ENCODE data around the gene FAM131C. TPM values are rescaled to one million over a fixed set of nuclear protein-coding genes. Genes with fewer than 3 reads are reported as not detected.

The FAM131C gene
- total RNA-seq, 2 donors from 2014 or later, result not detected

DNA sequence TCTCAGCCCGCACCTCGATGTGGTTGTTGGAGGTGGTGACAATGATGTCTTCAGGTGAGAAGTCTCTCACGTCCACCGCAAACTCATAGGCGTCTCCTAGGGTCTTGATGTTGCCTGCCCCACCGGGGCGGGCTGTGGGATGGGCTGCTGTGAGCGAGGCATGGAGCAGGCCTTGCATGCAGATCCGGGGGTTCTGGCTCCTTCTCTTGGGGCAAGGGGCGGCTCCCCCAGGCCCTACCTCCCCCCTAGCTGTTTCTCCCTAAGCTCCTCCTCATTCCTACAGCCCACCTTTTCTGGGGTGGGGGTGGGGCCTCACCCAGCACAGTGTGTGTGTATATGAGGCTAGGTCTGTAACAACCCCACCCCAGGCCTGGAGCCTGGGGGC is 56.4 kb downstream of the FAM131C start:
- DNase-seq (ENCODE audit: low spot score), result no peak
- Histone ChIP-seq H3K4me3 (peak overlapping the region in 1 of 2 donors; percentile 3), H3K27me3 (replicated peaks; ENCODE audit: insufficient read depth) (no peaks in the 10 kb centered on the region), H3K4me1 (replicated peaks) (peaks cover 7% of the 10 kb centered on the region), H3K36me3 (no peaks in the 10 kb centered on the region), H3K9me3 (no peaks in the 10 kb centered on the region), H3K27ac (peak overlapping the region; percentile 78 to 84)
- no peak for TF ChIP-seq POLR2A (IDR thresholded peaks at IDR 0.05)
- TF ChIP-seq, protein P1, sequence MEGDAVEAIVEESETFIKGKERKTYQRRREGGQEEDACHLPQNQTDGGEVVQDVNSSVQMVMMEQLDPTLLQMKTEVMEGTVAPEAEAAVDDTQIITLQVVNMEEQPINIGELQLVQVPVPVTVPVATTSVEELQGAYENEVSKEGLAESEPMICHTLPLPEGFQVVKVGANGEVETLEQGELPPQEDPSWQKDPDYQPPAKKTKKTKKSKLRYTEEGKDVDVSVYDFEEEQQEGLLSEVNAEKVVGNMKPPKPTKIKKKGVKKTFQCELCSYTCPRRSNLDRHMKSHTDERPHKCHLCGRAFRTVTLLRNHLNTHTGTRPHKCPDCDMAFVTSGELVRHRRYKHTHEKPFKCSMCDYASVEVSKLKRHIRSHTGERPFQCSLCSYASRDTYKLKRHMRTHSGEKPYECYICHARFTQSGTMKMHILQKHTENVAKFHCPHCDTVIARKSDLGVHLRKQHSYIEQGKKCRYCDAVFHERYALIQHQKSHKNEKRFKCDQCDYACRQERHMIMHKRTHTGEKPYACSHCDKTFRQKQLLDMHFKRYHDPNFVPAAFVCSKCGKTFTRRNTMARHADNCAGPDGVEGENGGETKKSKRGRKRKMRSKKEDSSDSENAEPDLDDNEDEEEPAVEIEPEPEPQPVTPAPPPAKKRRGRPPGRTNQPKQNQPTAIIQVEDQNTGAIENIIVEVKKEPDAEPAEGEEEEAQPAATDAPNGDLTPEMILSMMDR (IDR thresholded peaks at IDR 0.05), result no peak
- TF ChIP-seq POLR2AphosphoS5 (IDR thresholded peaks at IDR 0.05), result no peak
- 78% methylated on average over 10 of the region's 10 CpGs for WGBS
- intact Hi-C loops (cut with DNase I), result no loop called here

DNA sequence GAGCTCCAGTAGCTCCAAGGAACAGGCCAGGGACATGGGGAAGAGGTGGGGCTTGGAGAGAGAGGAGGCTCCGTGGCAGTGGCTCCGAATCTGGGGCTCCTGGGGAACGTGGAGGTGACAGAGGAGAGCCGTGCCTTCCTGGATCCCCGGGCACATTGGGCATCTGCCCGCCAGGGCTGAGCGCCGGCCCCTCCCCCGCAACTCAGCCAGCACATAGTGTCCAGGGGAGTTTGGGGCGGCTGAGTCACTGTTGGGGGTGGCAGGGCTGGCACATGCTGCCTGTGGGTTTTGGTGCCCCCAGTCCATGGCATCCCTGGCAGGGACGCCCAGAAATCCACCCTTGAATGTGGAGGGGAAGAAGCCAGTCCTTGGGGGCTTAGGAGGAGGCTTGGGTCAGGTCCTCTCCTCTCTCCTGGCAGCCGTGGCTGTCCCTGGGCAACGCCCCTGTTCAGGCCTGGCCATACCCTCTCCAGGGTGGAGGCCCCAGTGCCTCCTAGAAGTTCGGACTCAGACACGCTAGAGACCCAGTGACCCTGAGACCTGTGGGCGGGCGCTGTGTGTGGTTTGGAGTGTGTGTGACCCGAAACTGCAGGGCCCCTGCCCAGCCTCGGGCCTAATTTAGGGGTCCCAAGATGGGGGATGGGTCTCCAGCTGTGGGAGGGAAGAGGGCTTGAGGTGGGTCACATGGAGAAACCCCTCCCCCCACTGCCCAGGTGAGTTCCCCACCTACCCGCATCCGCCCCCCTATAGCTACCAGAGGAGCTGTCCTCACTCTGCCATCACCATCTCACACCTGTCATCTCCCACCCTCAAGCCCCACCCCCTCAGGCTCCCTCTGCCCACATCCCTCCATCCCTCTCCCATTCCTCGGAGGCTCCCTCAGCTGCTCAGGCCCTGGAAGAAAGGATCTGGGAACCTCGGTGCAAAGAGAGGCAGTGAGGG is 57.2 kb downstream of the FAM131C start:
- H3K36me3 ChIP-seq, result no peaks in the 10 kb centered on the region
- WGBS, result 65% methylated on average over 19 of the region's 23 CpGs
- no peak for DNase-seq (ENCODE audit: low spot score)
- H3K9me3 ChIP-seq, result no peaks in the 10 kb centered on the region
- no peaks in the 10 kb centered on the region for H3K27me3 ChIP-seq (replicated peaks; ENCODE audit: insufficient read depth)
- no peak overlapping the region for H3K4me3 ChIP-seq
- TF ChIP-seq, protein P1 (IDR thresholded peaks at IDR 0.05), result no peak
- no peak for TF ChIP-seq POLR2AphosphoS5 (IDR thresholded peaks at IDR 0.05)
- TF ChIP-seq POLR2A (IDR thresholded peaks at IDR 0.05), result no peak
- H3K4me1 ChIP-seq (replicated peaks), result peaks cover 7% of the 10 kb centered on the region
- intact Hi-C loops (cut with DNase I), result no loop called here
- H3K27ac ChIP-seq, result peak overlapping the region; percentile 78 to 84

DNA sequence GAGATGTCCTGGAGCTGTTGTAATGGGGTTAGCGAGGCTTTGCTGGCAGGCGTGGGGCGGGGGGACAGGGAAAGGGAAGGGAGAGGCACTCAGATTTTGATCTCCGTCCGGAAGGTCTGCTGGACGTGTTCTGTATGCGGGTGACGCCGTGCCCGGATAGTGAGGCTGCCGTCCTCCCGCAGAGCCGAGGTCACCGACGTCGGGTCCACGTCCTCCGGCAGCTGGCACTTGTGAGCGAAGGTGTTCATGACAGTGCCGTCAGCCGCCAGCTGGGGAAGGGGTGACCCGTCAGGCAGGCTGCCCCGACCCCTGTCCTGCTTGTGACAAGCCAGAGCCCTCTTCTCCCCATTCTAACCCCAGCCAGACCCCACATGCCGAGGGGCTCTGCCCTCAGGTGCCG is 58.0 kb downstream of the FAM131C start:
- H3K27me3 ChIP-seq (replicated peaks; ENCODE audit: insufficient read depth), result no peaks in the 10 kb centered on the region
- H3K36me3 ChIP-seq, result no peaks in the 10 kb centered on the region
- H3K4me3 ChIP-seq, result no peak overlapping the region
- H3K27ac ChIP-seq, result peak overlapping the region; percentile 78 to 84
- no peaks in the 10 kb centered on the region for H3K9me3 ChIP-seq
- TF ChIP-seq POLR2AphosphoS5 (IDR thresholded peaks at IDR 0.05), result no peak
- TF ChIP-seq, protein P1 (IDR thresholded peaks at IDR 0.05), result no peak
- TF ChIP-seq POLR2A (IDR thresholded peaks at IDR 0.05), result no peak
- intact Hi-C loops (cut with DNase I), result no loop called here
- 91% methylated on average over 22 of the region's 25 CpGs for WGBS
- H3K4me1 ChIP-seq (replicated peaks), result peaks cover 7% of the 10 kb centered on the region
- DNase-seq (ENCODE audit: low spot score), result no peak

DNA sequence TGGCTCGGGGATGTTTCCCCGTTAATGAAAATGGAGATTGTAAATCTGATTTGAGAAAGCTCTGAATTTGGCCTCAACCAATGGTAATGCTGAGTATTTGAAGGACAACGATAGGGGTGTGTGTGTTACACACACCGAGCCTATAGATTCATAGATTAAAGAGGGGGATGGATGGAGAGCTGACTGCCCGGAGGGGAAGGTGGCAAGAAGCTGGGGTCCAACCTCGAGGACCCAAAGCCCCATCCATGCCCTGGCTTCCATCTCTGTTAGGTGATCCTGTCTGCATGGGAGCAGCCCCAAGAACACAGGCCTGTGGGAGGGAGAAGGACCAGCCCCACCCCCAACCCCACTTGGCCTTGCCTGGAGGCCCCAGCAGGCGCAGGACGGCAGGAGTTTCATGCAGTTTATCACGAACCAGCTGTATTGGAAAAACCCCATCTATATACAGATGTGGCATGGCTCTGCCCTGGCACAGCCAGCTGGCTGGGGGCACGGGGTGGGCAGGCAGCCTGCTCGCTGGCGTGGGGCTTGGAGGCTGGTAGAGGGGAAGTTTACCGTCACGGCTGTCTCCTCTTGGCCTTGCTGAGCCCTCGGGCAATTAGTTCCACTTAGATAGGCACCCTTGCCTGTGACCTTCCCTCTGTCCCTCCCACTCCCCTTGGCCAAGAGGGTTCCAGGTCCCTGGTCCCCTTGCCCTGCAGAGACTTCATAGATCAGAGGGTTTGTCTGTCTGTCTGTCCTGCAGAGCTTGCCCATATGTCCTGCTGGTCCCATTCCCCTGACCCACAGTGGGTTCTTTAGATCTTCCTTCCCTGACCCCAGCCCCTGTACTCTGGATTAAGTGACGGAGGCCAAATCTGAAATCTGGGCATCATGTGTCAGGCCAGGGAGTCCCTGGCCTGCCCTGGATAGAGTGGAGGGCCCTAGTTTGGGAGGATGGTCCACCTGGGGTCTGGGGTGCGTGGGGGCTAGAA is 58.7 kb downstream of the FAM131C start:
- Histone ChIP-seq H3K27me3 (replicated peaks; ENCODE audit: insufficient read depth) (no peaks in the 10 kb centered on the region), H3K4me1 (replicated peaks) (peaks cover 7% of the 10 kb centered on the region), H3K4me3 (no peak overlapping the region), H3K36me3 (no peaks in the 10 kb centered on the region), H3K9me3 (no peaks in the 10 kb centered on the region), H3K27ac (peak overlapping the region; percentile 78 to 84)
- WGBS, result 66% methylated on average over 17 of the region's 17 CpGs
- intact Hi-C loops (cut with DNase I), result no loop called here
- DNase-seq (ENCODE audit: low spot score), result no peak
- TF ChIP-seq POLR2AphosphoS5 (IDR thresholded peaks at IDR 0.05), result no peak
- TF ChIP-seq POLR2A (IDR thresholded peaks at IDR 0.05), result no peak
- TF ChIP-seq, protein P1 (IDR thresholded peaks at IDR 0.05), result no peak

Data from prostate gland (tissue), 2 donors.